K562 (cell line): ENCODE results near the gene ZNF689. TPM values are rescaled to one million over a fixed set of nuclear protein-coding genes. Genes with fewer than 3 reads are reported as not detected.

Source experiments
- ASH1L ChIP-seq: fragments of 450-650 bp; IDR thresholded peaks from 2 replicates; pipeline ENCODE4 v1.6.1; 2018; ENCODE audit warnings: borderline replicate concordance, mild to moderate bottlenecking, low read depth; ENCODE audit not compliant: partially characterized antibody
- DLX4 ChIP-seq: fragments of 250-450 bp; sonication (Bioruptor Pico); IDR thresholded peaks from 2 replicates; pipeline ENCODE4 v1.6.1; 2021; ENCODE audit warnings: mild to moderate bottlenecking
- GTF2B ChIP-seq: IDR thresholded peaks from 2 replicates; pipeline ENCODE4 v1.6.1; 2011; ENCODE audit not compliant: insufficient read length; ENCODE audit errors: extremely low read depth
- HNRNPUL1 ChIP-seq: fragments of 200-400 bp; formaldehyde crosslinking; IDR thresholded peaks from 2 replicates; pipeline ENCODE4 v1.6.1; 2017; ENCODE audit warnings: low read length
- KLF16 ChIP-seq: IDR thresholded peaks from 2 replicates; pipeline ENCODE4 v1.6.1; 2016; ENCODE audit warnings: antibody characterized with exemption
- PHTF2 ChIP-seq: fragments of 250-450 bp; sonication (Bioruptor Pico); IDR thresholded peaks from 2 replicates; pipeline ENCODE4 v1.5.0; 2021; ENCODE audit warnings: mild to moderate bottlenecking
- RCOR1 ChIP-seq, 2 experiments: IDR thresholded peaks; 2 replicates each; pipeline ENCODE4 v1.6.1; 2012; ENCODE audit warnings: low read depth in 2 of 2, low read length in 2 of 2, borderline replicate concordance in 1 of 2, improper control_type of control experiment in 1 of 2
- SIX5 ChIP-seq, 2 experiments: IDR thresholded peaks; 2 replicates each; pipeline ENCODE4 v1.6.1; 2011; ENCODE audit warnings: low read length in 2 of 2, borderline replicate concordance in 1 of 2, low read depth in 1 of 2, mild to moderate bottlenecking in 1 of 2, moderate library complexity in 1 of 2; ENCODE audit not compliant: insufficient read depth in 1 of 2
- TEAD4 ChIP-seq, 2 experiments: sonication (generic) in 1 of 2; formaldehyde crosslinking in 1 of 2; IDR thresholded peaks; 2 replicates each; pipeline versions ENCODE4 v1.6.1 to v1.8.0; 2012 to 2022; ENCODE audit warnings: borderline replicate concordance in 1 of 2, inconsistent platforms in 1 of 2, low read length in 1 of 2, mild to moderate bottlenecking in 1 of 2, missing genetic modification reagents in 1 of 2
- ZNF518B ChIP-seq: fragments of 250-450 bp; sonication (Bioruptor Pico); IDR thresholded peaks from 2 replicates; pipeline ENCODE4 v1.5.0; 2021; ENCODE audit warnings: mild to moderate bottlenecking, moderate library complexity
- ZNF57 ChIP-seq: fragments of 450-650 bp; formaldehyde crosslinking; IDR thresholded peaks from 2 replicates; pipeline ENCODE4 v1.4.0; 2020; ENCODE audit warnings: mild to moderate bottlenecking, moderate library complexity
- ZSCAN32 ChIP-seq: fragments of 450-650 bp; formaldehyde crosslinking; IDR thresholded peaks from 2 replicates; pipeline ENCODE4 v1.4.0; 2020; ENCODE audit warnings: mild to moderate bottlenecking, moderate library complexity
- ZZZ3 ChIP-seq: fragments of 450-650 bp; IDR thresholded peaks from 2 replicates; pipeline ENCODE4 v1.6.1; 2016; ENCODE audit warnings: antibody characterized with exemption, mild to moderate bottlenecking, moderate library complexity
- polyA plus RNA-seq, 8 experiments: library from polyadenylated mRNA; depleted of rRNA in 4 of 8; stranded (reverse) in 5 of 8; unstranded in 3 of 8; fragments of >200 nt; fragmentation: Nextera tagmentation in 2 of 8; fragmentation: Illumina TruSeq in 1 of 8; extraction: Ambion mirVana in 2 of 8; extraction: Trizol in 1 of 8; gene quantifications; 2 replicates each; pipeline versions ENCODE4 v1.2.1 to v1.2.3, GENCODE V29; 2011 to 2014; ENCODE audit warnings: inconsistent platforms in 1 of 8, missing spikeins in 1 of 8
- total RNA-seq, 7 experiments: library from RNA; depleted of rRNA in 6 of 7; stranded (reverse); fragments of >200 nt in 6 of 7; fragmentation: Illumina TruSeq in 2 of 7; extraction: Trizol in 2 of 7; gene quantifications; 2 replicates each; pipeline versions ENCODE4 v1.2.1 to v1.2.3, GENCODE V29; 2011 to 2021; ENCODE audit warnings: low replicate concordance in 1 of 7
- TF ChIP-seq, protein P1 (sequence below): fragments of 450-650 bp; formaldehyde crosslinking; IDR thresholded peaks from 2 replicates; pipeline ENCODE4 v1.4.0; 2020; ENCODE audit warnings: mild to moderate bottlenecking, mixed read lengths
- TF ChIP-seq, protein P2 (sequence below): sonication (generic); formaldehyde crosslinking; IDR thresholded peaks from 2 replicates; pipeline ENCODE4 v1.8.0; 2022; ENCODE audit warnings: mild to moderate bottlenecking, missing genetic modification reagents

The ZNF689 gene
- total and polyA plus RNA-seq, 9 of the 15 experiments (the other 6 are each of a cell fraction or from before 2014, with no cell fraction given): 5.4 to 15.4 (median 10.8) TPM

- no peak for TF ChIP-seq ZZZ3
- TF ChIP-seq HNRNPUL1: no peak
- TF ChIP-seq ZSCAN32 (CRISPR knock-in tag): no peak
- TF ChIP-seq ZNF57: no peak
- TF ChIP-seq SIX5 (IDR thresholded peaks at IDR 0.05; ENCODE audit: borderline replicate concordance in 1 of 2, insufficient read depth in 1 of 2, low read depth in 1 of 2, low read length in 2 of 2): no peak
- TF ChIP-seq GTF2B: no peak
- no peak for TF ChIP-seq ZNF518B
- TF ChIP-seq, protein P1, sequence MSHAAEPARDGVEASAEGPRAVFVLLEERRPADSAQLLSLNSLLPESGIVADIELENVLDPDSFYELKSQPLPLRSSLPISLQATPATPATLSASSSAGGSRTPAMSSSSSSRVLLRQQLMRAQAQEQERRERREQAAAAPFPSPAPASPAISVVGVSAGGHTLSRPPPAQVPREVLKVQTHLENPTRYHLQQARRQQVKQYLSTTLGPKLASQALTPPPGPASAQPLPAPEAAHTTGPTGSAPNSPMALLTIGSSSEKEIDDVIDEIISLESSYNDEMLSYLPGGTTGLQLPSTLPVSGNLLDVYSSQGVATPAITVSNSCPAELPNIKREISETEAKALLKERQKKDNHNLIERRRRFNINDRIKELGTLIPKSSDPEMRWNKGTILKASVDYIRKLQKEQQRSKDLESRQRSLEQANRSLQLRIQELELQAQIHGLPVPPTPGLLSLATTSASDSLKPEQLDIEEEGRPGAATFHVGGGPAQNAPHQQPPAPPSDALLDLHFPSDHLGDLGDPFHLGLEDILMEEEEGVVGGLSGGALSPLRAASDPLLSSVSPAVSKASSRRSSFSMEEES (CRISPR knock-in tag): no peak
- no peak for TF ChIP-seq DLX4 (CRISPR knock-in tag)
- TF ChIP-seq, protein P2, sequence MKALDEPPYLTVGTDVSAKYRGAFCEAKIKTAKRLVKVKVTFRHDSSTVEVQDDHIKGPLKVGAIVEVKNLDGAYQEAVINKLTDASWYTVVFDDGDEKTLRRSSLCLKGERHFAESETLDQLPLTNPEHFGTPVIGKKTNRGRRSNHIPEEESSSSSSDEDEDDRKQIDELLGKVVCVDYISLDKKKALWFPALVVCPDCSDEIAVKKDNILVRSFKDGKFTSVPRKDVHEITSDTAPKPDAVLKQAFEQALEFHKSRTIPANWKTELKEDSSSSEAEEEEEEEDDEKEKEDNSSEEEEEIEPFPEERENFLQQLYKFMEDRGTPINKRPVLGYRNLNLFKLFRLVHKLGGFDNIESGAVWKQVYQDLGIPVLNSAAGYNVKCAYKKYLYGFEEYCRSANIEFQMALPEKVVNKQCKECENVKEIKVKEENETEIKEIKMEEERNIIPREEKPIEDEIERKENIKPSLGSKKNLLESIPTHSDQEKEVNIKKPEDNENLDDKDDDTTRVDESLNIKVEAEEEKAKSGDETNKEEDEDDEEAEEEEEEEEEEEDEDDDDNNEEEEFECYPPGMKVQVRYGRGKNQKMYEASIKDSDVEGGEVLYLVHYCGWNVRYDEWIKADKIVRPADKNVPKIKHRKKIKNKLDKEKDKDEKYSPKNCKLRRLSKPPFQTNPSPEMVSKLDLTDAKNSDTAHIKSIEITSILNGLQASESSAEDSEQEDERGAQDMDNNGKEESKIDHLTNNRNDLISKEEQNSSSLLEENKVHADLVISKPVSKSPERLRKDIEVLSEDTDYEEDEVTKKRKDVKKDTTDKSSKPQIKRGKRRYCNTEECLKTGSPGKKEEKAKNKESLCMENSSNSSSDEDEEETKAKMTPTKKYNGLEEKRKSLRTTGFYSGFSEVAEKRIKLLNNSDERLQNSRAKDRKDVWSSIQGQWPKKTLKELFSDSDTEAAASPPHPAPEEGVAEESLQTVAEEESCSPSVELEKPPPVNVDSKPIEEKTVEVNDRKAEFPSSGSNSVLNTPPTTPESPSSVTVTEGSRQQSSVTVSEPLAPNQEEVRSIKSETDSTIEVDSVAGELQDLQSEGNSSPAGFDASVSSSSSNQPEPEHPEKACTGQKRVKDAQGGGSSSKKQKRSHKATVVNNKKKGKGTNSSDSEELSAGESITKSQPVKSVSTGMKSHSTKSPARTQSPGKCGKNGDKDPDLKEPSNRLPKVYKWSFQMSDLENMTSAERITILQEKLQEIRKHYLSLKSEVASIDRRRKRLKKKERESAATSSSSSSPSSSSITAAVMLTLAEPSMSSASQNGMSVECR (CRISPR knock-in tag): peak; percentile 76
- no peak for TF ChIP-seq PHTF2
- 0 out of 4 replicates have a peak, but pooled peaks of 1 of the 2 experiments have one; percentile 1 for TF ChIP-seq RCOR1 (IDR thresholded peaks at IDR 0.05; ENCODE audit: borderline replicate concordance in 1 of 2, low read depth in 2 of 2, low read length in 2 of 2)
- no peak for TF ChIP-seq KLF16
- no peak for TF ChIP-seq TEAD4 (IDR thresholded peaks at IDR 0.05; ENCODE audit: low read length)
- no peak for TF ChIP-seq TEAD4 (CRISPR knock-in tag; IDR thresholded peaks at IDR 0.05; ENCODE audit: borderline replicate concordance)
- TF ChIP-seq ASH1L: peak; percentile 14
Measured at GRCh38 chr16:30657866-30658730, 47.9 kb upstream of the ZNF689 start, which contains the start of gene FBRS (continued).
